ENCODE measurements around the gene DBF4B. TPM values are rescaled to one million over a fixed set of nuclear protein-coding genes. Genes with fewer than 3 reads are reported as not detected.

Gene DBF4B
- total RNA-seq, 1 donor from 2014 or later: 5.1 TPM

GRCh38 chr17:44798356-44798755, 89.9 kb downstream of the DBF4B start:
- no peak for DNase-seq (ENCODE audit: low spot score)

Other genes with a start within 250 kb of the DBF4B start
- 28.2 TPM for gene GPATCH8, start 205.3 kb upstream of the DBF4B start, total RNA-seq (ENCODE audit: insufficient read depth, low replicate concordance)
- gene FZD2, start 151.2 kb upstream of the DBF4B start, total RNA-seq (ENCODE audit: insufficient read depth, low replicate concordance): 19.5 TPM
- gene MEIOC, start 52.2 kb upstream of the DBF4B start, total RNA-seq (ENCODE audit: insufficient read depth, low replicate concordance): 8.9 TPM
- 31.1 TPM for gene CCDC43, start 18.9 kb upstream of the DBF4B start, total RNA-seq (ENCODE audit: insufficient read depth, low replicate concordance)
- gene ADAM11, start 50.3 kb downstream of the DBF4B start, total RNA-seq (ENCODE audit: insufficient read depth, low replicate concordance): 1.4 TPM
- 22.4 TPM for gene GJC1, start 121.6 kb downstream of the DBF4B start, total RNA-seq (ENCODE audit: insufficient read depth, low replicate concordance)
- gene HIGD1B, start 139.2 kb downstream of the DBF4B start, total RNA-seq (ENCODE audit: insufficient read depth, low replicate concordance): not detected
- 57.8 TPM for gene EFTUD2, start 190.8 kb downstream of the DBF4B start, total RNA-seq (ENCODE audit: insufficient read depth, low replicate concordance)
- gene GFAP, start 206.8 kb downstream of the DBF4B start, total RNA-seq (ENCODE audit: insufficient read depth, low replicate concordance): 6.7 TPM
- gene KIF18B, start 239.1 kb downstream of the DBF4B start, total RNA-seq (ENCODE audit: insufficient read depth, low replicate concordance): 1.4 TPM

All from umbilical cord (tissue), 2 donors.